ELR (cell line): ENCODE data around the gene YEATS2.

ENCODE experiments used
- DNase-seq: peaks from one replicate; pipeline ENCODE4 v3.0.0-alpha.2; 2015; ENCODE audit warnings: low read depth

Gene YEATS2

GRCh38 chr3:183837390-183837789 is 139.8 kb downstream of the YEATS2 start:
- no peak for DNase-seq

- DNase-seq: no peak
These were observed 140.3 kb downstream of the YEATS2 start for GRCh38 chr3:183837894-183838293.

GRCh38 chr3:183839751-183840150 is 142.2 kb downstream of the YEATS2 start:
- no peak for DNase-seq

GRCh38 chr3:183844606-183845005 is 147.0 kb downstream of the YEATS2 start:
- DNase-seq: peak; percentile 93

- no peak for DNase-seq
These were observed 147.5 kb downstream of the YEATS2 start for GRCh38 chr3:183845090-183845489.

- peak; percentile 79 for DNase-seq
These were observed 148.2 kb downstream of the YEATS2 start for GRCh38 chr3:183845608-183846288.

GRCh38 chr3:183854318-183855035 is 156.9 kb downstream of the YEATS2 start:
- no peak for DNase-seq

- DNase-seq: no peak
These were observed 160.3 kb downstream of the YEATS2 start for GRCh38 chr3:183857863-183858262.
